Transverse colon (tissue), 4 donors: ENCODE measurements around the gene CCDC148.

Source experiments
- CTCF ChIP-seq, 5 experiments: fragments of 200-600 bp in 3 of 5; fragments of 450-650 bp in 2 of 5; sonication (generic) in 3 of 5; IDR thresholded peaks; 1 replicate in 2 of 5; 2 replicates in 3 of 5; pipeline ENCODE4 v1.5.1; 2016 to 2017; ENCODE audit warnings: antibody characterized with exemption in 5 of 5, inconsistent platforms in 3 of 5, mild to moderate bottlenecking in 2 of 5, moderate library complexity in 1 of 5
- POLR2AphosphoS5 ChIP-seq, 3 donors: sonication (generic); formaldehyde crosslinking; IDR thresholded peaks; one replicate each; pipeline ENCODE4 v1.6.1; 2016; ENCODE audit warnings: antibody characterized with exemption in 3 of 3

DNA sequence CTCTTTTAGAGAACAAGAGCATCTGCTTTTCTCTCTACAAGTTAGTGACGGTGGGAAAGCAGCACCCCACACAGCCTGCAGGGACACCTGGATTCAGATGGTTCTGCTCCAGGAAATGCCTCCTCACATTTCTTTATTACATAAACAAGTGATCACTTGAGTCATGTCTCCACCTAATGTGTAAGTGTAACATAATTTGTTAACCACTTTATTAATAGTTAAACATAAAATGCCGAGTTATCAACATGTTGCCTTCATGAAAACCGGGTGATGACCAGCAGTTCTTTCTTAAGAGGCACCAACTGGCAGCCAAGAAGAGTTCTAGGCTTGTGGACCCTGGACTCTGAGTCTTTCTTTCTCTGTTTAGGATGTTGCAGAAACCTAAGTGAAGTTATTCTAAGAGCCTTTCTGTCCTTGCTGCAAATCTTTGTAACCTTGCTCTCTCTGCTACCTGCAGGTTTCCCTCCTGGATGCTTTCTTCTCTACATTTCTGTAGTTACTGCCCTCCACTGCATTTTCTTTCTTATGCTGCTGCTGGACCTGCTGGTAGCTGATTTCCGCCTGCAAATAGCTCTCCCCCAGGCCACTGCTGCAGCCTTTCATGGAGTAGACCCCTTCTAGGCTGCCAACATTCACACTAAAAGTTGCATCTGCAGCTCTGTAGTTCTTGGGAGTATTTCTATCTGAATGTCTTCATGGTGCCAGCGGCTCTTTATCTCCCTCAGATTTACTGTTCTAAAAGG, 330.6 kb downstream of the CCDC148 start:
- TF ChIP-seq CTCF (IDR thresholded peaks at IDR 0.05) (no peak), POLR2AphosphoS5 (IDR thresholded peaks at IDR 0.05) (no peak)
